GM20000 (cell line): ENCODE measurements around the gene ZNF414.

Source experiments
- DNase-seq: peaks from one replicate; pipeline ENCODE4 v3.0.0; 2012; ENCODE audit warnings: low spot score
- TF ChIP-seq, protein P1 (sequence below): IDR thresholded peaks from 2 replicates; pipeline ENCODE4 v1.5.1; 2012; ENCODE audit warnings: mild to moderate bottlenecking, control low read depth; ENCODE audit errors: extremely low read depth, missing control alignments

ZNF414 gene

DNA sequence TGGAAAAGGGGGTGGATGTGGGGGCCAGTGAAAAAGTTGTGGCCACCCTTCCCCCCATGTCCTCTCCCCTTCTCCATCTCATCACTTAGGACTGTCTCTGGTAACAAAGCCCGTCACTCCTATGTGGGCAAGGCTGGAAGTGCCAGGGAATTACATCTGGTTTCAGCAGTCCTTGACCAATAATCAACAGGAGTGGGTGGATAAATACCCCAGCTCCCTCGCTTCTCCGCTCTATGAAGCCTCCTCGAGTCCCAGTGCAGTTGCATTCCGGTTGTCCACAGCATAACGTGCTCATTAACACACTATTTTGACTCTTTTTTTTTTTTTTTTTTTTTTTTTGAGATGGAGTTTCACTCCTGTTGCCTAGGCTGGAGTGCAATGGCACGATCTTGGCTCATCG lies 31.8 kb upstream of the ZNF414 start:
- TF ChIP-seq, protein P1, sequence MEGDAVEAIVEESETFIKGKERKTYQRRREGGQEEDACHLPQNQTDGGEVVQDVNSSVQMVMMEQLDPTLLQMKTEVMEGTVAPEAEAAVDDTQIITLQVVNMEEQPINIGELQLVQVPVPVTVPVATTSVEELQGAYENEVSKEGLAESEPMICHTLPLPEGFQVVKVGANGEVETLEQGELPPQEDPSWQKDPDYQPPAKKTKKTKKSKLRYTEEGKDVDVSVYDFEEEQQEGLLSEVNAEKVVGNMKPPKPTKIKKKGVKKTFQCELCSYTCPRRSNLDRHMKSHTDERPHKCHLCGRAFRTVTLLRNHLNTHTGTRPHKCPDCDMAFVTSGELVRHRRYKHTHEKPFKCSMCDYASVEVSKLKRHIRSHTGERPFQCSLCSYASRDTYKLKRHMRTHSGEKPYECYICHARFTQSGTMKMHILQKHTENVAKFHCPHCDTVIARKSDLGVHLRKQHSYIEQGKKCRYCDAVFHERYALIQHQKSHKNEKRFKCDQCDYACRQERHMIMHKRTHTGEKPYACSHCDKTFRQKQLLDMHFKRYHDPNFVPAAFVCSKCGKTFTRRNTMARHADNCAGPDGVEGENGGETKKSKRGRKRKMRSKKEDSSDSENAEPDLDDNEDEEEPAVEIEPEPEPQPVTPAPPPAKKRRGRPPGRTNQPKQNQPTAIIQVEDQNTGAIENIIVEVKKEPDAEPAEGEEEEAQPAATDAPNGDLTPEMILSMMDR, result no peak
- no peak for DNase-seq

GRCh38 chr19:8544168-8544567 lies 30.2 kb upstream of the ZNF414 start:
- no peak for DNase-seq
- TF ChIP-seq, protein P1, result no peak

DNA sequence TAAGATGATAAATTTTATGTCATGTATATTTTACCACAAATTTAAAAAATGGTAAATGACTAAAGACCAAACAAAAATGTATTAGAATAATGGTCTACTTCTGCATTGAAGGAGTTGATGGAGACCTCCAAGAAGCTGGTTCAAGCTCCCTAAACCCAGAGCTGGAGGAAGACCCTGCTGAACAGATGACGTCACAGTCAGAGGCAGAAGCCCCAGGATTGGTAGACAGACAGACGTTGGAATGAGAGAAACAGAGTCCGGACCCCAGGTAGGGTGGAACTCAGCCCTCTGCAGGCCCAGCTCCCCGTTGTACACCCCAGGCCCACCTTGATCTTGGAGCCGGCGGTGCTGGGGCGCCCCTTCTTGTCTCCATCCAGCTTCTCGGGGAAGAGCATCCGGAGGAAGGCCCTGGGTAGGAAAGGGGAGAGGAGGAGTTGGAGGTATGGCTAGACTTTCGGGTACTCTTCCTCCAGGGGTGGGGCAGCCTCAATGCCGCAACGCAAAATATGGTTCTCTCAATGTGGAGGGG lies 25.7 kb upstream of the ZNF414 start:
- DNase-seq, result no peak
- TF ChIP-seq, protein P1, result no peak

DNA sequence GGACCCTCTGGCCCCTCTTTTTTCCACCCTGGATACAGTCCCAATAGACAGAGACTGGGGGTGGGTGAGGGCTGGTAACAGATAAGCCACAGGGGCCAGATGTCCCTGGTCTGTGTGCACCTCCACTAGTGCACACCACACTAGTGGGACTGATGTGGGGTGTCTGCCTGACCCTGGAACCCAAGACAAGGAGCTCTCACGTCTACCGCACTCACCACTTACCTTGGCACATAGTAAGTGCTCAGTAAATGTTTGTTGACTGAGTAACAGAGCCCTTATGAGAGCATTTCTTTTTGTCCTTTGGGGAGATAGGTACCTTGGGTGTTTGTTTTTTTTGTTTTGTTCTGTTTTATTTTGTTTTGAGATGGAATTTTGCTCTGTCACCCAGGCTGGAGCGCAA lies 23.1 kb upstream of the ZNF414 start:
- TF ChIP-seq, protein P1, result no peak
- DNase-seq, result no peak

DNA sequence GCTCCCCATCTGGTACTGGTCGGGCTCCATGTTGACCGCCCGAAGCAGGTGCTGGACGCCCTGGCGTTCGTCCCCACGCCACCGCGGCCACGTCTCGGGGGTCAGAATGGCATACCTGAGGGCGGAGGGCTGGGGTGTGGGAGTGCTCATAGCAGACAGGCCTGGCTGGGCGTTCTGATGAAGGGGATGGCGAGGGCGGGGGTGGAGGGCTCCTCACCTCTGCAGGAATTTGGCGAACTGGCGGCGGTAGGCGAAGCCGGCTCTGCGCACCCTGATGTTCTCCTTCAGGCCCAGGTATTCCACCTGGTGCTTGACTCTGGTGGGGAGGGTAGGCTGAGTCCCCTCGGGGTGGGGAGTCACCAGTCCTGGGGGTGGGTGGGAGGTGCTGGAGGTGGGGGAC lies 22.3 kb upstream of the ZNF414 start:
- no peak for DNase-seq
- TF ChIP-seq, protein P1, result no peak

- TF ChIP-seq, protein P1, result no peak
- DNase-seq, result no peak
These were observed 18.3 kb upstream of the ZNF414 start for GRCh38 chr19:8532225-8532624.

- DNase-seq, result no peak
- TF ChIP-seq, protein P1, result no peak
These were observed 17.5 kb upstream of the ZNF414 start for GRCh38 chr19:8531470-8531869.
